Mononuclear cell (primary cell): ENCODE results near the gene RETN. TPM values are rescaled to one million over a fixed set of nuclear protein-coding genes. Genes with fewer than 3 reads are reported as not detected.

Experiments
- H3K27me3 ChIP-seq: 2 replicates; pipeline ENCODE4 v1.6.0; 2011; ENCODE audit warnings: low read length, control low read depth; ENCODE audit not compliant: insufficient read depth
- H3K4me1 ChIP-seq: 2 replicates; pipeline ENCODE4 v1.5.1; 2011; ENCODE audit warnings: mild to moderate bottlenecking, low read length, control low read depth; ENCODE audit not compliant: insufficient read depth
- H3K4me3 ChIP-seq: 2 replicates; pipeline ENCODE4 v1.5.1; 2011; ENCODE audit warnings: mild to moderate bottlenecking, low read length, moderate library complexity
- H3K9me3 ChIP-seq: 2 replicates; pipeline ENCODE4 v1.5.1; 2011; ENCODE audit warnings: low read depth, mild to moderate bottlenecking, control low read depth, low read length
- total RNA-seq: library from RNA; depleted of rRNA; stranded (reverse); fragments of >200 nt; gene quantifications from one replicate; pipeline ENCODE4 v1.2.3, GENCODE V29; 2012

The RETN gene
- 47.2 TPM for total RNA-seq

GRCh38 chr19:7668842-7669241 is at the start of gene RETN:
Gene RETN (plus strand): TSS chr19:7669049. CDS start chr19:7669327, 278 bp downstream.
- Histone ChIP-seq H3K27me3 (no peaks in the 10 kb centered on the region), H3K4me1 (peaks cover 34% of the 10 kb centered on the region), H3K9me3 (no peaks in the 10 kb centered on the region), H3K4me3 (no peak within 1 kb of the TSS)

GRCh38 chr19:7619671-7620441 is 49.0 kb upstream of the RETN start:
- no peaks in the 10 kb centered on the region for H3K9me3 ChIP-seq
- no peaks in the 10 kb centered on the region for H3K27me3 ChIP-seq
- no peaks in the 10 kb centered on the region for H3K4me1 ChIP-seq
- no peak overlapping the region for H3K4me3 ChIP-seq

- H3K9me3 ChIP-seq, result no peaks in the 10 kb centered on the region
- H3K27me3 ChIP-seq, result no peaks in the 10 kb centered on the region
- no peaks in the 10 kb centered on the region for H3K4me1 ChIP-seq
- no peak overlapping the region for H3K4me3 ChIP-seq
These were observed 48.1 kb upstream of the RETN start for GRCh38 chr19:7620442-7621412.

- Histone ChIP-seq H3K4me1 (peaks cover 7% of the 10 kb centered on the region), H3K27me3 (no peaks in the 10 kb centered on the region), H3K4me3 (no peak overlapping the region), H3K9me3 (no peaks in the 10 kb centered on the region)
These were observed 45.7 kb upstream of the RETN start for GRCh38 chr19:7622933-7623685.

- no peaks in the 10 kb centered on the region for H3K9me3 ChIP-seq
- H3K4me3 ChIP-seq, result no peak overlapping the region
- peaks cover 15% of the 10 kb centered on the region for H3K4me1 ChIP-seq
- H3K27me3 ChIP-seq, result no peaks in the 10 kb centered on the region
These were observed 44.9 kb upstream of the RETN start for GRCh38 chr19:7623725-7624603.

- no peaks in the 10 kb centered on the region for H3K9me3 ChIP-seq
- H3K4me1 ChIP-seq, result peaks cover 17% of the 10 kb centered on the region
- no peaks in the 10 kb centered on the region for H3K27me3 ChIP-seq
- no peak overlapping the region for H3K4me3 ChIP-seq
These were observed 44.0 kb upstream of the RETN start for GRCh38 chr19:7624810-7625209.

GRCh38 chr19:7625763-7626372 is 43.0 kb upstream of the RETN start:
- Histone ChIP-seq H3K4me1 (peaks cover 28% of the 10 kb centered on the region), H3K4me3 (no peak overlapping the region), H3K9me3 (no peaks in the 10 kb centered on the region), H3K27me3 (no peaks in the 10 kb centered on the region)

- Histone ChIP-seq H3K4me1 (peaks cover 30% of the 10 kb centered on the region), H3K9me3 (no peaks in the 10 kb centered on the region), H3K27me3 (no peaks in the 10 kb centered on the region), H3K4me3 (no peak overlapping the region)
These were observed 41.7 kb upstream of the RETN start for GRCh38 chr19:7627166-7627565.

- H3K9me3 ChIP-seq, result no peaks in the 10 kb centered on the region
- H3K27me3 ChIP-seq, result no peaks in the 10 kb centered on the region
- H3K4me3 ChIP-seq, result peak overlapping the region; percentile 86
- H3K4me1 ChIP-seq, result peaks cover 30% of the 10 kb centered on the region
These were observed 40.1 kb upstream of the RETN start for GRCh38 chr19:7628589-7629311.

- Histone ChIP-seq H3K4me3 (peak within 1 kb of the TSS; percentile 86), H3K9me3 (no peaks in the 10 kb centered on the region), H3K4me1 (peaks cover 30% of the 10 kb centered on the region), H3K27me3 (no peaks in the 10 kb centered on the region)
These were observed 39.3 kb upstream of the RETN start, which contains the start of the genes PET100 and XAB2 for GRCh38 chr19:7629347-7630054. Gene PET100 (plus strand): TSS chr19:7629793. CDS start chr19:7629834, 41 bp downstream. Gene XAB2 (minus strand): TSS chr19:7629545. CDS start chr19:7629527, 18 bp downstream.

GRCh38 chr19:7631577-7631976 is 37.3 kb upstream of the RETN start:
- no peak overlapping the region for H3K4me3 ChIP-seq
- no peaks in the 10 kb centered on the region for H3K27me3 ChIP-seq
- H3K4me1 ChIP-seq, result peaks cover 39% of the 10 kb centered on the region
- H3K9me3 ChIP-seq, result no peaks in the 10 kb centered on the region

- H3K9me3 ChIP-seq, result no peaks in the 10 kb centered on the region
- H3K27me3 ChIP-seq, result no peaks in the 10 kb centered on the region
- peaks cover 42% of the 10 kb centered on the region for H3K4me1 ChIP-seq
- H3K4me3 ChIP-seq, result no peak overlapping the region
These were observed 36.3 kb upstream of the RETN start for GRCh38 chr19:7632340-7633203.
